Loucy (cell line): ENCODE data around the gene PARP15.

Experiments
- H2AFZ ChIP-seq: fragments of 200-600 bp; sonication (generic); 2 replicates; pipeline ENCODE4 v1.6.0; 2016; ENCODE audit warnings: antibody characterized with exemption, mild to moderate bottlenecking, low read length, moderate library complexity
- H3F3A ChIP-seq: fragments of 200-600 bp; 2 replicates; pipeline ENCODE4 v1.6.0; 2016; ENCODE audit warnings: antibody characterized with exemption, low read depth, mild to moderate bottlenecking
- H3K27me3 ChIP-seq: fragments of 200-600 bp; sonication (generic); 2 replicates; pipeline ENCODE4 v1.6.1; 2014; ENCODE audit warnings: low read length, mild to moderate bottlenecking; ENCODE audit not compliant: insufficient read depth, poor library complexity, severe bottlenecking
- H3K36me3 ChIP-seq: fragments of 200-600 bp; sonication (generic); 2 replicates; pipeline ENCODE4 v1.6.1; 2016; ENCODE audit warnings: low read length; ENCODE audit not compliant: insufficient read depth
- H3K4me1 ChIP-seq: fragments of 200-600 bp; sonication (generic); 2 replicates; pipeline ENCODE4 v1.5.1; 2014; ENCODE audit warnings: low read length, mild to moderate bottlenecking; ENCODE audit not compliant: insufficient read depth, poor library complexity, severe bottlenecking
- H3K4me2 ChIP-seq: fragments of 200-600 bp; sonication (generic); 2 replicates; pipeline ENCODE4 v1.6.0; 2014; ENCODE audit warnings: antibody characterized with exemption, low read length, low read depth, mild to moderate bottlenecking; ENCODE audit not compliant: poor library complexity, severe bottlenecking
- H3K4me3 ChIP-seq: fragments of 200-600 bp; sonication (generic); 2 replicates; pipeline ENCODE4 v1.5.1; 2014; ENCODE audit warnings: low read length, mild to moderate bottlenecking, mixed read lengths; ENCODE audit not compliant: poor library complexity, severe bottlenecking
- H3K79me2 ChIP-seq: fragments of 200-600 bp; sonication (generic); 2 replicates; pipeline ENCODE4 v1.6.1; 2014; ENCODE audit warnings: low read length; ENCODE audit not compliant: insufficient read depth
- H3K9ac ChIP-seq: fragments of 200-600 bp; sonication (generic); 2 replicates; pipeline ENCODE4 v1.6.0; 2014; ENCODE audit warnings: mild to moderate bottlenecking, low read depth, low read length, moderate library complexity; ENCODE audit not compliant: poor library complexity, severe bottlenecking
- H3K9me2 ChIP-seq: fragments of 200-600 bp; sonication (generic); replicated peaks from 2 replicates; pipeline ENCODE4 v1.6.1; 2016; ENCODE audit warnings: low read depth, low read length, mixed read lengths
- H3K9me3 ChIP-seq: fragments of 200-600 bp; sonication (generic); 2 replicates; pipeline ENCODE4 v1.6.1; 2014; ENCODE audit warnings: mild to moderate bottlenecking, antibody characterized with exemption, low read length, low read depth; ENCODE audit not compliant: insufficient read depth
- H4K20me1 ChIP-seq: fragments of 200-600 bp; sonication (generic); 2 replicates; pipeline ENCODE4 v1.6.0; 2014; ENCODE audit warnings: antibody characterized with exemption, low read length, mild to moderate bottlenecking; ENCODE audit not compliant: insufficient read depth, poor library complexity, severe bottlenecking
- CTCF ChIP-seq: fragments of 200-600 bp; sonication (generic); conservative IDR thresholded peaks from 2 replicates; pipeline ENCODE4 v1.5.1; 2014; ENCODE audit warnings: mild to moderate bottlenecking, antibody characterized with exemption, low read length
- EZH2phosphoT487 ChIP-seq: fragments of 200-600 bp; IDR thresholded peaks from 2 replicates; pipeline ENCODE4 v1.6.1; 2018; ENCODE audit warnings: antibody characterized with exemption, mild to moderate bottlenecking, moderate library complexity, borderline replicate concordance

PARP15 gene

GRCh38 chr3:122582390-122582789 lies 4.9 kb downstream of the PARP15 start:
- Histone ChIP-seq H2AFZ (no peak overlapping the region), H4K20me1 (no peaks in the 10 kb centered on the region), H3K4me3 (no peak overlapping the region), H3K9me3 (peaks cover 15% of the 10 kb centered on the region), H3K36me3 (no peaks in the 10 kb centered on the region), H3K79me2 (no peaks in the 10 kb centered on the region), H3F3A (no peaks in the 10 kb centered on the region), H3K27me3 (no peaks in the 10 kb centered on the region), H3K4me1 (no peaks in the 10 kb centered on the region), H3K9me2 (no peaks in the 10 kb centered on the region), H3K4me2 (no peak overlapping the region), H3K9ac (no peak overlapping the region)
- TF ChIP-seq EZH2phosphoT487 = no peak
- no peak for TF ChIP-seq CTCF

GRCh38 chr3:122586098-122586497 lies 8.6 kb downstream of the PARP15 start:
- no peak for TF ChIP-seq EZH2phosphoT487
- TF ChIP-seq CTCF = no peak
- Histone ChIP-seq H3K9me2 (no peaks in the 10 kb centered on the region), H3K27me3 (no peaks in the 10 kb centered on the region), H3K36me3 (no peaks in the 10 kb centered on the region), H3K4me1 (no peaks in the 10 kb centered on the region), H3K9me3 (peaks cover 15% of the 10 kb centered on the region), H3F3A (no peaks in the 10 kb centered on the region), H4K20me1 (no peaks in the 10 kb centered on the region), H3K9ac (no peak overlapping the region), H2AFZ (no peak overlapping the region), H3K4me3 (no peak overlapping the region), H3K79me2 (no peaks in the 10 kb centered on the region), H3K4me2 (no peak overlapping the region)

- Histone ChIP-seq H3K9ac (no peak overlapping the region), H3K4me3 (no peak overlapping the region), H3K27me3 (no peaks in the 10 kb centered on the region), H3K9me2 (no peaks in the 10 kb centered on the region), H3F3A (no peaks in the 10 kb centered on the region), H2AFZ (no peak overlapping the region), H3K79me2 (no peaks in the 10 kb centered on the region), H4K20me1 (no peaks in the 10 kb centered on the region), H3K4me2 (no peak overlapping the region), H3K36me3 (no peaks in the 10 kb centered on the region), H3K9me3 (peaks cover 10% of the 10 kb centered on the region), H3K4me1 (no peaks in the 10 kb centered on the region)
- no peak for TF ChIP-seq CTCF
- TF ChIP-seq EZH2phosphoT487 = no peak
These were observed 9.5 kb downstream of the PARP15 start for GRCh38 chr3:122586773-122587485.
